Stimulated activated CD8-positive, alpha-beta memory T cell treated with anti-CD3 and anti-CD28 coated beads, Interleukin-12 subunit alpha, Interleukin-12 subunit beta, amount 100 ng/mL, for 24 hours (primary cell): ENCODE results near the gene SSTR3.
"Not testable (repeated sequence)": the region's sequence is repeated elsewhere in the genome, so short reads cannot be mapped to it uniquely, and the experiment has no call there.

ENCODE experiments used
- DNase-seq: peaks from one replicate; pipeline ENCODE4 v3.0.0-alpha.2; 2020; ENCODE audit errors: extremely low read depth

Gene SSTR3

DNA sequence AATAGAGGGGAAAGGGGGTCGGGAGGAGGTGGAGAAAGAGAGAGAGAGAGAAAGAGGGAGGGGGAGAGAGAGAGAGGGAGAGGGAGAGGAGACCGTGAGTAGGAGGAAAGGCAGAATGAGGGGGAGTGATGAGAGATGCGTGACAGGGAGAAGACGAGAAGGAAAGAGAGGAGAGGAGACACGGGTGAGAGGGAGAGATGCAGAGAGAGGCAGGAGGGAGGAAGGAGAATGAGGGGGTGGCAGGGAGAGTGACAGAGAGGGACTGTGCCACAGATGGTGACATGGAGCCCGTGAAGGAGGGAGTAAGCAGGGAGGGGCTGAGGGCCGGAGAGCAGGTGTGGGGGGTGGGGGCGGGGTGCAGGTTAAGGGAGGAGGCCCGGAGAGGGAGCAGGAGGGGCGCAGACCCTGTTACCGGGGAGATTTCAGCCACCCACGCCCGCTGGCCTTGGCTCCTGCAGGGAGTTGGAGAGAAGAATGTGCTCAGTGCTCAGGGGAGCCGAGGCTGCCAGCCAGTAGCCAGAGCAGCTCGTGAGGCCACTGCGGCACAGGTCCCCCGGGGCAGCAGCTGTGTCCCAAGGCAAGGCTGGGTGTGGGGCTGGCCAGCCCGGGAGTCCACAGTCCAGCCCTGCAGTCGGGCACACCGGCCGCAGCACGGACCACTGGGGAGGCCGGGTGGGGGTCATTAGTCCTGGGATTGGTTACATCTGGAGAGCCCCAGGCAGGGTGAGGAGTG, at the start of gene SSTR3:
Gene SSTR3, minus strand, starts transcription at position 304 of the 733 bp plus-strand sequence. CDS start 4,674 bp downstream, outside the sequence.
- DNase-seq = no peak

DNA sequence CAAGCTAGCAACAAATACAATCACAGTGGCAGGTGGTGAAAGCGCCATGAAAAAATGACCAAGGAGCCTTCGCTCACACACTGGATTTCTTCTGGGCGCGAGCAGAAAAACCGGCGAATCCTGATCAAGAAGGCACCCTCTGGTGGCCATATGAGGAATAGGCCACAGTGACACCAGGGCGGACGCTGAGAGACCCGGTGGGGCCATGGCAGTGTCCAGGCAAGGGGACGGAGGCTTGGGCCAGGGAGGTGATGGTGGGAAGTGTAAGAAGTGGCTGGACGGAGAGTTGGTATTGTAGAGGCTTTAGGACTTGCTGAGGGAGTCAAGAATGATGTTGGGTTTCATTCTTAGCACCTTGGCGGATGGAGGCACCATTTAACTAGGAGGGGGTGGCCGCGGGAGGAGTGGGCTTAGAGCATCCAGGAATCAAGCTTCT, 48.6 kb upstream of the SSTR3 start:
- no peak for DNase-seq

DNA sequence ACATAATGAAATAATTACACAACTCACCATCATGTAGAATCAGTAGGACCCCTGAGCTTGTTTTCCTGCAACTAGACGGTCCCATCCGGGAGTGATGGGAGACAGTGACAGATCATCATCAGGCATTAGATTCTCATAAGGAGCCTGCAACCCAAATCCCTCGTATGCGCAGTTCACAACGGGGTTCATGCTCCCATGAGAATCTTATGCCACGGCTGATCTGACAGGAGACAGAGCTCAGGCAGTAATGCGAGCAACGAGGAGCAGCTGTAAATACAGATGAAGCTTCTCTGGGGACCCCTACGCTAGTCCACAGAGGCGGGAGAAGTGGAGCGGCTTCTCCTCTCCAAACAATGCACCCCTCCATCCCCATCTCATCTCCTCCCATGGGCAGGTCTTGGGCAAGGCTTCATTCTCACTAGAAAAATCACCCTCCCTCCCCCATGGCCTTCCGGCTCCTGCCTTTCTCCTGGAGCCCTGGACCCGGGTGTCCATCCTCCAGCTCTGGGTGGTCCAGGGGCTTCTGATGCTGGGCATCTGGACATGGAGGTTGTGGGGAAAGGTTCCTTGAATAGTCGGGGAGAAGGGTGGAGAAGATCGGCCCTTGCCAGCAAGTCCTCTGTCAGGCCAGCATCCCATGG, 48.0 kb upstream of the SSTR3 start:
- no peak for DNase-seq

DNA sequence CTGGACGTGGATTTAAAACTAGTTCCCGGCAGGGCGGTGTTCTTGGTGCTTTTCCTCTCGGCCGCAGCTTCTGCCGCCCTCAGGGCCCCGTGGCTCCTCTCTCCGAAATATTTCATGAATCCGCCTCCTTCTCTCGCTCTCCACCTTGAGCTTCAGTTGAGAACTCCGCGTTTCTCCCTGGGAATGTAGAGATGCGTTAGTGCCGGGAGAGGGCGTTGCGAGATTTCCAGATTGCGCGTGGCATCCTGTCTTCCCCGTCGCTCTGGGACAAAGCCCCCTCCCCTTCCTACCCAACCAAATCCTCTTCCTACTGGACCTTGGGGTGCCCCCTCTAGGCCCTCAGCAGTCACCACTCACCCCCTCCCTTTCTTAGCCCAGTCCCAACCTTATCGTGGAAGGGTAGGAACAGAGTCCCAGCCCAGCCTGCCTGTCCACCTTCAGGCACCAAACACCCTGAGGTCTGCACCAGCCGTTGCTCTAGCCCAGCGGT, 47.3 kb upstream of the SSTR3 start:
- DNase-seq = no peak

DNA sequence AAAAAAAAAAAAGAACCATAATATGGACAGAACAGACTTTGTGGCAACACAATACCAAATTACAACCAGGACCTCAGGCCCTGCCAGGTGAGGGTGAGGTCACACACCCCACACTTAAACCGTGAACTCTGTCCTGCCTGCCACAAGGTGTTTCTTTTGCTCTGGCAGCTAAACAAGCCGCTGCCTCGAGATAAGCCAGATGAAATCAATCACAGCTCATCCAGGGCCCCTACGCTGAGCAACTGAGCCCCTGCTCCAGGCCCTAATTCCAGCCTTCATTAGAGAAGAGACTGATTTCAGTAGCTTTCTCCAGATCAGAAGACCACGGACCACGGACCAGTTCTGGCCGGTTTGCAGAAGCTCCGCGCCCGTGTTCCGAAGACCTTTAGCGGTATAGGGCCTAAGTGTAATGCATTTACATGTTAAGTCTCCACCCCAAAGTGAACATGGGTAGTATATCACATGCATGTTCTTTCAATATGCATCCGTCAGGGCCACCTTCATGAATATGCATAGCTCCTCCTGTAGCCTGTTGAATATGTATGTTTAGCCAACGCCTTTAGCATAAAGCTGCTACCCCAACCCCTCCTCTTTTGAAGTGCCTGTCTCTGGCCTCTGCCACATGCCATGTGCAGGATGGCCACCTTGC, 46.6 kb upstream of the SSTR3 start:
- DNase-seq = no peak

DNA sequence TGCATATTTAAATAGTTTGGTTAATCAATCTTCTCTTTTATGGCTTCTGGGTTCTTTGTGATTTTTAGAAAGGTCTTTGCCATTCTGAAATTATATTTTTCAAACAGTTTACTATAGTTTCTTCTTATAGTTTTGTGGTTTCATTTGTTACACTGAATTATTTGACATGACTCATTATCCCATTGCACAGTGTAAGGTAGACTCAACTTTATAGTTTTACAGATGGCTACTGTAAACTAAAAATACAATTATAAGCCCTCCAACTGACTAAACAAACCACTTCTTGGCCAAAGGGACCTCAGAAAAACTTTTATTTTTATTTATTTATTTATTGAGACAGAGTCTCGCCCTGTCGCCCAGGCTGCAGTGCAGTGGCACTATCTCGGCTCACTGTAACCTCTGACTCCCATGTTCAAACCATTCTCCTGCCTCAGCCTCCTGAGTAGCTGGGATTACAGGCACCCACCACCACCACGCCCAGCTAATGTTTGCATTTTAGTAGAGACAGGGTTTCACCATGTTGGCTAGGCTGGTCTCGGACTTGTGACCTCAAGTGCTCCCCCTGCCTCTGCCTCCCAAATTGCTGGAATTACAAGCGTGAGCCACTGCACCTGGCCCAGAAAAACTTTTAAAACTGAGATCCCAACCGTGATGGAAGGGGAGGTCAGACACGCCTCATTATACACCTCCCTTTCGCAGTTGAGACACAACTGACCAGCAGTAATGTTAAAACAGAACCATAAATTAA, 45.9 kb upstream of the SSTR3 start:
- DNase-seq = no peak

DNA sequence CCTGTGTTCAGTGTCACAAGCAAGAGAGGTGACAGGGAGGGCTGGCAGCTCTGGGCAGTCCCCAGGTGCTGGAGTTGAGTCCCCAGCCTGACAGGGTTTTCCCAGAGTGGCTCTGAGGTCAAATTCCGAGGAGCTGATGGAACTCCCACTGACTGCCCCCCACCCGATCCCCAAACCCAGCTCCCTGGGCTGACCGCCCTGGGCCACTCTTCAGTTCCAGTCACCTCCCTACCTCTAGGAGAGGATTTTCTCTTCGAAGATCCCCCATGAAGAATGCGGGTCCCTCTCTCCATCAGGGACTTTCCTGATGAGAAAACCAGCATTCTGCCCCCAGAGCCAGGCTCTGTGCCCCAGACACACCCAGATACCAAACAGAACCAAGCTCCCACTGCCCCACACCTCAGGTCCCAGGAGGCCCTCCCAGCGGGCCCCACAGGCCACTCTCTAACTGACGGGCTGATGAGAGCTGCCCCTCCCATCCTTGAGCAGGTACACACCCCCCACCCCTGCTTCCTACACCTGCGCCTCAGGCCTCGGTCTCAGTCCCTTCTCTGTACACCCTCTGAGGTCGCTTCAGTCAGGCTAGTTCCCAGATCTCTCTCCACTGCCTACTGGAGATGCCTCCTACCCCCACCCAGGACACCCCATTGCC, 43.9 kb upstream of the SSTR3 start:
- no peak for DNase-seq

DNA sequence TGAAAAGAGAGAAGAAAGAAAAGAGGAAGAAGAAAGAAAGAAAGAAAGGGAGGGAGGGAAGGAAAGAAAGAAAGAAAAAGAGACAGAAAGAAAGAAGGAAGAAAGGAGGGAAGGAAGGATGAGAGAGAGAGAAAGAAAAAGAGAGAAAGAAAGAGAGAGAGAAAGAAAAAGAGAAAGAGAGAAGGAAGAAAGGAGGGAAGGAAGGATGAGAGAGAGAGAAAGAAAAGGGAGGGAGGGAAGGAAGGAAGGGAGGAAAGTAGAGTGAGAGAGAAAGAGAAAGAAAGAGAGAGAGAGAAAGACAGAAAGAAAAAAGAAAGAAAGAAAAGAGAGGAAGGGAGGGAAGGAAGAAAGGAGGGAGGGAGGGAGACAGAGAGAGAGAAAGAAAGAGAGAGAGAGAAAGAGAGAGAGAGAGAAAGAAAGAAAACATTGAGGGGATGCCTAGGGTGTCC, 43.3 kb upstream of the SSTR3 start:
- DNase-seq = no peak

DNA sequence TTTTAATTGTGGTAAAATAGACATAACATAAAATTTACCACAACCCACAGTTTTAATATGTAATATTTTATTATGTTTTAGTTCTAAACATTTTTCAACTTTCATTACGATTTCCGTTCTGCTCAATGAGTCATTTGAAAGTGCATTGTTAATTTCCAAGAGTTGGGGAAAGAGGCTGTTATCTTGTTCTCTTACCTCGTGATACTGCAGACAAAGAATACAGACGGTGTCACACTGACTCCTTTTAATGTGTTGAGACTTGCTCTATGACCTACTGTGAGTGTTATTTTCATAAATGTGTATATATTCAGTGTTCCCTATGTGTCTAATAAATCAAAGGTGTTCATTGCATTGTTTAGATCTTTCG, 42.6 kb upstream of the SSTR3 start:
- no peak for DNase-seq

DNA sequence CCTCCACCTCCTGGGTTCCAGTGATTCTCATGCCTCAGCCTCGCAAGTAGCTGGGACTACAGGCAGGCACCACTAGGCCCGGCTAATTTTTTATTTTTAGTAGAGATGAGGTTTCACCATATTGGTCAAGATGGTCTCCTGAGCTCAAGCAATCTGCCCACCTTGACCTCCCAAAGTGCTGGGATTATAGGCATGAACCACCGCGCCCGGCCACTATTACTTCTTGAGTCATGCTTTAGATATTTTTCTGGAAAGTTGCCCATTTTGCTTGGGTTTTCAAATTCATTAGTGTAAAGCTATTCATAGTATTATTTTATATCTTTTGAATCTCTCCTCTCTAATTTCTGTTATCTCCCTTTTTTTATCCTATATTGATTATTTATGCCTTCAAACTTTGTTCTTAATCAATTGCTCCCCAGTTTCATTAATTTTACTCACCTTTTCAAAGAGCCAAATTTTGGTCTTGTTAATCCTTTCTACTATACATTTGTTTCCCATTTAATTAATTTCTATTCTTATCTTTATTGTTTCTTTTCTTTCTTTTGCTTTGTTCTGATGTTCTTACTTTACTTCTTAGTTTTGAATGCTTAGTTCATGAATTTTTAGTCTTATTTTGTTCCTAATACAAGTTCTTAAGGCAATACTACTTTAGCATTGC, 42.1 kb upstream of the SSTR3 start:
- DNase-seq = no peak

DNA sequence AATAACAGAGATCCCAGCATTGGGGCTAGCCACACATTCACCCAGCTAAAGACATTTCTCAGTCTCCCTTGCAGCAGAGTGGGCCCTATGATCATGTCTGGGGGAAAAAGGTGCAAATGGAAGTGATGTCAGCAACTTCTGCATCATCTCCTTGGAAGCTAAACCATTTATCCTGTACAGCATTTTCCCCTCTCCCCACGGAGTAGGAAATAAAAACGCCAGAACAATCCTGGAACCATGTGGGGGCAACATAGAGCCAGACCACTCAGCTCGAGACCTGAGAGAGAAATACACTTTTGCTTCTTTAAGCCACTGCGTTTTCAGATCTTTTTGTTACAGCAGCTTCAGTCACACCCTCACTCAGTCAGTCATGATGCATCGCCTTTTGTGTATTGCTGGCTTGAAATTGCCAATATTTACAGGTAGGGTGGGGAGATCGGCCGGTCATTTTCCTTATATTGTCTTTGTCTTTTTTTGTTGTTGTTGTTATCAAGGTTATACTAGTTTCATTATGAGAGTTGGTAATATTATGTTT, 40.9 kb upstream of the SSTR3 start:
- no peak for DNase-seq

DNA sequence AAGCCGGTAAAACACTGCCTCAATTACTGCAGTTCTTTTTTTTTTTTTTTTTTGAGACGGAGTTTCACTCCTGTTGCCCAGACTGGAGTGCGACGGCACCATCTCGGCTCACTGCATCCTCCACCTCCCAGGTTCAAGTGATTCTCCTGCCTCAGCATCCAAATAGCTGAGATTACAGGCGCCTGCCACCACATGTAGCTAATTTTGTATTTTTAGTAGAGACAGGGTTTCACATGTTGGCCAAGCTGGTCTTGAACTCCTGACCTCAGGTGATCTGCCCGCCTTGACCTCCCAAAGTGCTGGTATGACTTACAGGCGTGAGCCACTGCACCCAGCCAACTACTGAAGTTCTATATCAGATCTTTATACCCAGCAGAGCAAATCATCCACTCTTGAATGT, 39.6 kb upstream of the SSTR3 start:
- DNase-seq = not testable (repeated sequence)

DNA sequence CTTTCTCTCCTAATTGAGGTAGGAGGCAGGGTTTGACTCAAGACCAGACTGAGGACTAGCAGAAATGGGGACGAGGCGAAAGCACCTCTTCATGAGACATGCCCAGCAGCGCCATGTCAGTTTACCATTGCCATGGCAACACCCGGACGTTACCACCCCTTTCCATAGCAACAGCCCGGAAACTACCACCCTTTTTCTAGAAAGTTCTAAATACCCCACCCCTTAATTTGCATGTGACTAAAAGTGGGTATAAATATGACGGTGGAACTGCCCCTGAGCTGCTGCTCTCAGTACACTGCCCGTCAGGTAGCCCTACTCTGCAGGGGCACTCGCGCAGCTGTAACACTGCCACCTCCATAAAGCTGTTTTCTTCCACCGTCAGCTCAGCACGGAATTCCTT, 37.7 kb upstream of the SSTR3 start:
- no peak for DNase-seq

DNA sequence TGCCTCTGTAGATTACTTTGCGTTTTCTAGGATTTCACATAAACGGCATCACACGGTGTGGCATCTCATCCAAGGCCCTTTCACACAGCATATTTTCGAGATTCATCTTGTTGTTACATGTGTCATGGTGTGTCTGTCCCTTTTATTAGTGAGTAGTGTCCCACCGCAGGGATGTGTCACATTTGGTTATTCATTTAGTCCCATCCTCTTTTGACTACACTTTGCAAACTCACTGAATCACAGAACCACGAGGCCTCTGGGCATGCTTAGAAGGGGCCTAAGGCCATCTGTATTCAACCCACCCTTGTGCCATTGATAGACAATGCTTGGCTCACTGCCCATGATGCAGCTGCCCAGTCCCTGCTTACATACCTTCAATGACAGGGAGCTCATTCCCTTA, 36.0 kb upstream of the SSTR3 start:
- DNase-seq = no peak

DNA sequence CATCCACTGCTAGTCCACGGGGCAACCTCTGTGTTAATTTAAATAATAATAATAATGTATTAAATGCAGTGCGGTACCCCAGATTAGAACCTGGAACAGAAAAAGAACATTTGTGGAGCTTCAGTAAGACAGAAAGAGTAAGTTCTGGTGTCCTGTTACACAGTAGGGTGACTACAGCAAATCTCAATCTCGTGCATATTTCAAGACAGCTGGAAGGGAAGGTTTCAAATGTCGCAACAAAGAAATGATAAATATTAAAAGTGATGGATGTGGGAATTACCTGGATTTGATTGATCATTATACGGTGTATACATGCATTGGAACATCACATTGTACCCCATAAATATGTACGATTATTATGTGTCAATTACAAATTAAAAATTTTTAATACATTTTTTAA, 33.5 kb upstream of the SSTR3 start:
- no peak for DNase-seq

DNA sequence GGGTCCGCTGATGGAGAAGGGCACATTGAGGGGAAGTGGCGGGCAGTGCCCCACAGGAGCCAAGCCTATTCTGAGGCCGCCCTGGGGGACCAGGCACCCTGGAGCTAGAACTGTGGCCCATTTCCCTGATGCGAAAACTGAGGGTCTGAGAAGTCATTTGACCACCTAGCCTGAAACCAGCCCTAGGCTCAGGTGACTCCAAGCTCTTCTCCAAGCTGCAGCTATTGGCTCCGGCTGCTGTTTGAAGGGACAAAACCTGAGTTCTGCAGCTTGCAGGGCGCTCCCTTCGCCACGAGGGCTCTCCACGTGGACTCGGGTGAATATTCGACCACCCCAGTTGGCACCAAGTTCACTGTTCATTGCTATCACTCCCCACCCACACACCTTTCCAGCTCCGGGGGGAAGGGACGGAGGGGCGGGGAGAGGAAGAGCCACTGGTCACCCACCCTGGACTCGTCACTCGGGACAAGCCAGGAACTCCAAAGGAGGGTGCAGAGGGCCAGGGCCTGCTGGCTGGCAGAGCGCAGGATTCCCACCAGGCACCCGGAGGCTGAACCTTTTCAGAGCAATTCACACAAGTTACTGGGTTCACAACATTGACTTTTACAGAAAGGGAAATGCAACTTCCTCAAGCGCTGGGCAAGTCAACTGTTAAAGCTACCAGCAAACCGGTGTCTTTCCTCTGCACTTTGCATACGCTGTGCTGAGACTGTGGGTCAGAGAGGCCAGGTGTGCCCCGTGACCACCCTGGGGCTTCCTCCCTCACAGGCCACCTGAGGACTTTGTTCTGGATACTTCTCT, 32.8 kb upstream of the SSTR3 start:
- no peak for DNase-seq

DNA sequence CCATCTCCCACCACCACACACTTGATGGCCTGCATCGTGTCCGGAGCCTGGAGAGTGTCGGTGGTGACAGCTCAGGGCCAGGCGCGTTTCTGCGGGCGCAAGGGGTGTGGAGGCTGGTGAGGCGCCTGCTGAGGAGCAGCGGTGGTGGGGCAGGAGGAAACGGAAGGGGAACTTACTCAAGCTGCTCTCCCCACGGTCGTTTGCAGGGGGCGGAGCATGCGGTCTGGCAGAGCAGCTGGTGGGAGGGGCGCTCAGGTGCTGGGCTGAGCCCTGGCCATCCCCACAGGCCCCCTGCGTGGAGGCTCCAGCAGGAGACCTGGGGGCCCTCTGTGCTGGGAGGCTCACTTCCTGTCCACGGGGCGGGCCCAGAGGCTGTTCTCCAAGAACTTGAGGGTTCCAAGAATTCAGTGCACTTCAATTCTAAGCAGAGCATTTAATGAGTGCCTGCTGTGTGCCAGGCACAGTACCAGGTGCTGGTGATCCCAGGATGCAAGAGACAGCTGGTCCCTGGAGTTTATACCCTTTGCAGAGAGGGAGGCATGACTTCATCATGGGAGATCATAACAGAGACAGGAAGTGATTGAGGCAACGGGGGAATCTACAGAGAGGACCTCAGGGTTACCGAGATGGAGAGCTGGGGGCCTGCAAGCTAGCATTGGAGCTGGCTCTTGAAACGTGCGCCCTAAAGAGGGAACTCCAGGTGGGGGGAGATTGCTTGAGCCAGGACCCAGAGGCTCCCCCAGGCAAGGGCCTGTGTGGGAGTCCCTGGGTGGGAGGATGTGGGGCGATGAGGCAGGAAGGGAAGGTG, 32.0 kb upstream of the SSTR3 start, which contains the start of gene RAC2:
Gene RAC2, minus strand, starts transcription at position 156 of the 808 bp plus-strand sequence. Its CDS starts 121 bp downstream, at position 35.
- peak; percentile 73 for DNase-seq

DNA sequence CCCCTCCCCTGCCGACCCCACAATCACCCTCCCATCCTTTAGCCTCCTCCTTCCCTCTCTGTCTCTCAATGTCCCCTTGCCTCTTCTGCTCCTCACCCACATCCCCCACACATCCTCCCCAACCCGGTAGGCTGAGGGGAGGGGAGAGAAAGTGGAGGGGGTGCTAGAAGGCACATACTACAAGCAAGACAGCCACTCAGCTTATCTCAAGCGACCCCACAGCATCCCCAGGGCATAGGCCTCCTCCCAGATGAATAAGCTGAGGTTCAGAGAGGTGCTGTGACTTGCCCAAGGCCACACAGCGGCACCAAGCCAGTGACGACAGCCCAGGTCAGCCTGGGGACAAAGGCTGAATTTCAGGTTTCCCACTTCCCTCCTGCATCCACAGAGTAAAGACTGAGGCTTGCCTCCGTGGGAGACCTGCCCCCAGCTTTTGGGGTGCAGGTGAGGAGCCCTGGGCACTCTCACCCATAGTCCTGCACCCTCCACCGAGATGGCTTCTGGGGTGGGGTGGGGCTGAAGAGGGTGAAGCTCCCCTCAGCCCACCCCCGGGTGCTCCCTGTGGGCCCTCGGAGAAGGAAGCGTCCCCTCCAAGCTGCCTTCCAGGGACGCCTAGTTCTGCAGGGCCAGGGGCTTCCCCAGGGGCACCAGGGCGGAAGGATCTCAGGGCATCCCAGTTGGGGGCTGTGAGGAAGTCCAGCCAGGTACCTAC, 31.3 kb upstream of the SSTR3 start:
- no peak for DNase-seq
